Caco-2 (cell line): ENCODE data around the gene LRP1. TPM values are rescaled to one million over a fixed set of nuclear protein-coding genes. Genes with fewer than 3 reads are reported as not detected.
A peak's percentile ranks its signal among the peaks of the same experiment; 100 is the strongest.

ENCODE experiments used
- BruUV-seq: library from RNA; stranded (reverse); fragments of 400-500 nt; replicated peaks from 2 replicates; lab custom pipeline; 2021; lab: Mats Ljungman, UMichigan
- CTCF ChIA-PET: fragments of 300-600 bp; sonication (Branson Sonifier 250); formaldehyde crosslinking; loops from one replicate; lab custom pipeline; 2022; ENCODE audit warnings: antibody characterized with exemption; lab: Charles Lee
- POLR2A ChIA-PET: fragments of 300-600 bp; sonication (Branson Sonifier 250); formaldehyde crosslinking; loops from one replicate; lab custom pipeline; 2022; ENCODE audit warnings: antibody characterized with exemption; lab: Charles Lee
- DNase-seq, 2 experiments: peaks; one replicate each; pipeline versions ENCODE4 v3.0.0 to v3.0.0-alpha.2; 2020 to 2022
- H3K27me3 ChIP-seq: replicated peaks from 2 replicates; pipeline ENCODE4 v1.6.0; 2011; ENCODE audit warnings: low read length; ENCODE audit not compliant: control insufficient read depth, insufficient read depth
- H3K36me3 ChIP-seq: 2 replicates; pipeline ENCODE4 v1.5.1; 2011; ENCODE audit warnings: low read length; ENCODE audit not compliant: control insufficient read depth, insufficient read depth
- H3K4me1 ChIP-seq: fragments of 250-450 bp; sonication (Bioruptor Pico); 2 replicates; pipeline ENCODE4 v1.5.1; 2020; ENCODE audit warnings: mild to moderate bottlenecking
- H3K4me3 ChIP-seq: 2 replicates; pipeline ENCODE4 v1.5.1; 2011; ENCODE audit warnings: low read depth, mild to moderate bottlenecking, control low read depth, low read length
- H3K9me3 ChIP-seq: fragments of 250-450 bp; sonication (Bioruptor Pico); 2 replicates; pipeline ENCODE4 v1.5.1; 2020; ENCODE audit warnings: mild to moderate bottlenecking, moderate library complexity
- H3K27ac Mint-ChIP-seq: one replicate; pipeline ENCODE4 v1.8.0; 2022; ENCODE audit warnings: mixed read lengths; ENCODE audit not compliant: unreplicated experiment
- H3K27me3 Mint-ChIP-seq: one replicate; pipeline ENCODE4 v1.8.0; 2022; ENCODE audit warnings: mixed read lengths; ENCODE audit not compliant: insufficient read depth, unreplicated experiment
- H3K36me3 Mint-ChIP-seq: one replicate; pipeline ENCODE4 v1.8.0; 2022; ENCODE audit warnings: mild to moderate bottlenecking, mixed read lengths; ENCODE audit not compliant: insufficient read depth, unreplicated experiment
- H3K4me1 Mint-ChIP-seq: one replicate; pipeline ENCODE4 v1.8.0; 2022; ENCODE audit warnings: low read depth, mixed read lengths; ENCODE audit not compliant: unreplicated experiment
- H3K4me3 Mint-ChIP-seq: one replicate; pipeline ENCODE4 v1.8.0; 2022; ENCODE audit warnings: mild to moderate bottlenecking, moderate library complexity, mixed read lengths; ENCODE audit not compliant: unreplicated experiment
- H3K9me3 Mint-ChIP-seq: one replicate; pipeline ENCODE4 v1.8.0; 2022; ENCODE audit warnings: mixed read lengths; ENCODE audit not compliant: unreplicated experiment
- CTCF ChIP-seq, 2 experiments: fragments of 200-600 bp in 1 of 2; IDR thresholded peaks; 1 replicate in 1 of 2; 2 replicates in 1 of 2; pipeline versions ENCODE4 v1.5.1 to v1.8.0; 2011 to 2022; ENCODE audit warnings: antibody characterized with exemption in 1 of 2, control low read depth in 1 of 2, inconsistent platforms in 1 of 2, low read depth in 1 of 2, low read length in 1 of 2, mild to moderate bottlenecking in 1 of 2, moderate library complexity in 1 of 2; ENCODE audit not compliant: insufficient read depth in 1 of 2, severe bottlenecking in 1 of 2, unreplicated experiment in 1 of 2
- intact Hi-C: fragments of 100-400 bp; cut with micrococcal nuclease; formaldehyde crosslinking; loops from one replicate; pipeline ENCODE4 v1.10.0; 2022; ENCODE audit not compliant: unreplicated experiment
- total RNA-seq: library from RNA; stranded (reverse); gene quantifications from 2 replicates; pipeline ENCODE4 v1.2.3, GENCODE V29; 2022

Gene LRP1
- total RNA-seq, 1 experiment from 2014 or later, result 111 TPM

GRCh38 chr12:57086493-57087009, 41.7 kb upstream of the LRP1 start:
- Histone ChIP-seq H3K9me3 (no peaks in the 10 kb centered on the region), H3K4me3 (peak overlapping the region; percentile 76), H3K4me1 (peaks cover 20% of the 10 kb centered on the region), H3K36me3 (peaks cover 4% of the 10 kb centered on the region; the same call in 1 of the 2 replicates), H3K27me3 (no peaks in the 10 kb centered on the region)
- H3K27me3 Mint-ChIP-seq, result no peaks in the 10 kb centered on the region
- no peaks in the 10 kb centered on the region for H3K9me3 Mint-ChIP-seq
- peaks cover 31% of the 10 kb centered on the region for H3K4me1 Mint-ChIP-seq
- H3K27ac Mint-ChIP-seq, result peak overlapping the region; percentile 98
- peaks cover 17% of the 10 kb centered on the region for H3K36me3 Mint-ChIP-seq
- BruUV-seq, result TSS peak; percentile 53
- H3K4me3 Mint-ChIP-seq, result peak overlapping the region; percentile 78
- intact Hi-C loops, result loop anchor here (1.0 kb wide), 1 partner anchor 25 kb away; the partner anchor contains the start of gene STAT6
- peak; percentile 67 for DNase-seq
- TF ChIP-seq CTCF (IDR thresholded peaks at IDR 0.05; ENCODE audit: insufficient read depth in 1 of 2, low read depth in 1 of 2, low read length in 1 of 2, severe bottlenecking in 1 of 2, unreplicated experiment in 1 of 2), result peak in 1 of 2 experiments; percentile 63
- POLR2A ChIA-PET, result interaction anchor here (1.9 to 4.4 kb wide), 2 partner anchors 8 to 25 kb away, joined by 18 to 56 read pairs; partner anchors contain the start of genes NEMP1 and STAT6
- CTCF ChIA-PET, result interaction anchor here (2.4 to 4.4 kb wide), 4 partner anchors 8 to 41 kb away, joined by 9 to 35 read pairs (median 18); partner anchors contain the start of genes NEMP1 and STAT6

GRCh38 chr12:57087010-57087690, 41.1 kb upstream of the LRP1 start:
- TF ChIP-seq CTCF (IDR thresholded peaks at IDR 0.05; ENCODE audit: insufficient read depth in 1 of 2, low read depth in 1 of 2, low read length in 1 of 2, severe bottlenecking in 1 of 2, unreplicated experiment in 1 of 2), result no peak
- ChIA-PET POLR2A (interaction anchor here (0.6 to 4.4 kb wide), 7 partner anchors 8 to 142 kb away, joined by 3 to 56 read pairs (median 7); partner anchors contain the start of genes NEMP1, SHMT2 and STAT6), CTCF (interaction anchor here (0.7 to 4.4 kb wide), 5 partner anchors 8 to 40 kb away, joined by 3 to 35 read pairs (median 13); partner anchors contain the start of genes NEMP1 and STAT6)
- DNase-seq, result peak; percentile 73 to 83
- H3K27me3 ChIP-seq, result no peaks in the 10 kb centered on the region
- intact Hi-C loops, result loop anchor here (1.0 kb wide), 1 partner anchor 24 kb away; the partner anchor contains the start of gene STAT6
- H3K27me3 Mint-ChIP-seq, result no peaks in the 10 kb centered on the region
- H3K9me3 Mint-ChIP-seq, result no peaks in the 10 kb centered on the region
- H3K9me3 ChIP-seq, result no peaks in the 10 kb centered on the region
- H3K27ac Mint-ChIP-seq, result peak overlapping the region; percentile 98
- BruUV-seq, result no TSS peak
- peaks cover 19% of the 10 kb centered on the region for H3K36me3 Mint-ChIP-seq
- peak overlapping the region; percentile 78 for H3K4me3 Mint-ChIP-seq
- H3K4me3 ChIP-seq, result peak overlapping the region; percentile 76
- H3K4me1 Mint-ChIP-seq, result peaks cover 31% of the 10 kb centered on the region
- peaks cover 6% of the 10 kb centered on the region for H3K36me3 ChIP-seq
- H3K4me1 ChIP-seq, result peaks cover 20% of the 10 kb centered on the region
